Colonic mucosa (tissue), 4 donors: ENCODE results near the gene MLXIPL. TPM values are rescaled to one million over a fixed set of nuclear protein-coding genes. Genes with fewer than 3 reads are reported as not detected.
"Not testable (repeated sequence)": the region's sequence is repeated elsewhere in the genome, so short reads cannot be mapped to it uniquely, and the experiment has no call there.

Experiments
- DNase-seq: peaks from one replicate; pipeline ENCODE4 v3.0.0-alpha.2; 2020
- H3K27ac ChIP-seq: fragments of 200-600 bp; one replicate; pipeline ENCODE4 v1.8.0; 2021
- H3K27me3 ChIP-seq: fragments of 200-600 bp; one replicate; pipeline ENCODE4 v1.8.0; 2021
- H3K36me3 ChIP-seq: fragments of 200-600 bp; one replicate; pipeline ENCODE4 v1.8.0; 2021
- H3K4me1 ChIP-seq: fragments of 200-600 bp; one replicate; pipeline ENCODE4 v1.8.0; 2021; ENCODE audit warnings: mild to moderate bottlenecking
- H3K4me3 ChIP-seq: fragments of 200-600 bp; one replicate; pipeline ENCODE4 v1.8.0; 2021
- H3K9ac ChIP-seq, 2 donors: one replicate each; pipeline ENCODE4 v1.7.0; 2013; ENCODE audit warnings: control low read depth in 2 of 2, low read depth in 2 of 2, low read length in 2 of 2
- H3K9me3 ChIP-seq: fragments of 200-600 bp; one replicate; pipeline ENCODE4 v1.8.0; 2021
- intact Hi-C: fragments of 100-400 bp; cut with DNase I; formaldehyde crosslinking; loops from one replicate; pipeline ENCODE4 v1.14.1; 2022
- total RNA-seq, 2 donors: library from RNA; stranded (reverse); fragmentation: NEBNext Ultra II Directional in 1 of 2; extraction: Animal tissue kit (Norgen Biotek cat#: 25700) in 1 of 2; gene quantifications; one replicate each; pipeline ENCODE4 v1.2.1, GENCODE V29; 2021
- TF ChIP-seq, protein P1 (sequence below): fragments of 200-600 bp; IDR thresholded peaks from one replicate; pipeline ENCODE4 v1.8.0; 2022; ENCODE audit warnings: antibody characterized with exemption, mild to moderate bottlenecking
- donor health status: healthy.
- donor health status: DM: no; HTN: no; CAD: no.
- donor health status: DM: no; HTN: no; CAD: no.

Gene MLXIPL
- total RNA-seq, 2 donors from 2014 or later: 9.5 to 15.7 TPM

DNA sequence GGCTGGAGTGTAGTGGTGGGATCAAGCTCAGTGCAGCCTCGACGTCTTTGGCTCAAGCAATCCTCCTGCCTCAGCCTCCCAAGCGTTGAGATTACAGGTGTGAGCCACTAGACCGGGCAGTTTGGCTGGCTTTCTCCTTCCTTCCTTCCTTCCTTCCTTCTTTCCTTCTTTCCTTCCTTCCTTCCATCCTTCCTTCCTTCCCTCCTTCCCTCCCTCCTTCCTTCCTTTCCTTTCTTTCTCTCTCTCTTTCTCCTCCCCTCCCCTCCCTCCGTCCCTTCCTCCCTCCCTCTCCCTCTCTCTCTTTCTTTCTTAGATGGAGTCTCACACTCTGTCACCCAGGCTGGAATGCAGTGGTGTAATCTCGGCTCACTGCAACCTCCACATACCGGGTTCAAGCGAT is 35.7 kb upstream of the MLXIPL start:
- no peaks in the 10 kb centered on the region for H3K9me3 ChIP-seq
- H3K27me3 ChIP-seq: no peaks in the 10 kb centered on the region
- TF ChIP-seq, protein P1, sequence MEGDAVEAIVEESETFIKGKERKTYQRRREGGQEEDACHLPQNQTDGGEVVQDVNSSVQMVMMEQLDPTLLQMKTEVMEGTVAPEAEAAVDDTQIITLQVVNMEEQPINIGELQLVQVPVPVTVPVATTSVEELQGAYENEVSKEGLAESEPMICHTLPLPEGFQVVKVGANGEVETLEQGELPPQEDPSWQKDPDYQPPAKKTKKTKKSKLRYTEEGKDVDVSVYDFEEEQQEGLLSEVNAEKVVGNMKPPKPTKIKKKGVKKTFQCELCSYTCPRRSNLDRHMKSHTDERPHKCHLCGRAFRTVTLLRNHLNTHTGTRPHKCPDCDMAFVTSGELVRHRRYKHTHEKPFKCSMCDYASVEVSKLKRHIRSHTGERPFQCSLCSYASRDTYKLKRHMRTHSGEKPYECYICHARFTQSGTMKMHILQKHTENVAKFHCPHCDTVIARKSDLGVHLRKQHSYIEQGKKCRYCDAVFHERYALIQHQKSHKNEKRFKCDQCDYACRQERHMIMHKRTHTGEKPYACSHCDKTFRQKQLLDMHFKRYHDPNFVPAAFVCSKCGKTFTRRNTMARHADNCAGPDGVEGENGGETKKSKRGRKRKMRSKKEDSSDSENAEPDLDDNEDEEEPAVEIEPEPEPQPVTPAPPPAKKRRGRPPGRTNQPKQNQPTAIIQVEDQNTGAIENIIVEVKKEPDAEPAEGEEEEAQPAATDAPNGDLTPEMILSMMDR: no peak
- H3K36me3 ChIP-seq: no peaks in the 10 kb centered on the region
- no peak for DNase-seq
- H3K27ac ChIP-seq: no peak overlapping the region
- H3K4me3 ChIP-seq: no peak overlapping the region
- H3K9ac ChIP-seq: no peak overlapping the region
- intact Hi-C loops: no loop called here
- no peaks in the 10 kb centered on the region for H3K4me1 ChIP-seq

DNA sequence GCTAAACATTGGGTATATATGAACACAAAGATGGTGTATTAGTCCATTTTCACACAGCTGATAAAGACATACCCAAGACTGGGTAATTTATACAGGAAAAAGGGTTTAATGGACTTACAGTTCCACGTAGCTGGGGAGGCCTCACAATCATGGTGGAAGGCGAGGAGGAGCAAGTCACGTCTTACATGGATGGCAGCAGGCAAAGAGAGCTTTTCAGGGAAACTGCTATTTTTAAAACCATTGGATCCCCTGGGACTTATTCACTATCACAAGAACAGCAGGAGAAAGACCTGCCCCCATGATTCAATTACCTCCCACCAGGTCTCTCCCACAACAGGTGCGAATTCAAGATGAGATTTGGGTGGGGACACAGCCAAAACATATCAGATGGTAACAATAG is 31.0 kb upstream of the MLXIPL start:
- H3K9me3 ChIP-seq, H3K9ac ChIP-seq, intact Hi-C loops, H3K4me1 ChIP-seq, H3K27me3 ChIP-seq, DNase-seq, H3K27ac ChIP-seq, H3K36me3 ChIP-seq, H3K4me3 ChIP-seq: not testable (repeated sequence)

DNA sequence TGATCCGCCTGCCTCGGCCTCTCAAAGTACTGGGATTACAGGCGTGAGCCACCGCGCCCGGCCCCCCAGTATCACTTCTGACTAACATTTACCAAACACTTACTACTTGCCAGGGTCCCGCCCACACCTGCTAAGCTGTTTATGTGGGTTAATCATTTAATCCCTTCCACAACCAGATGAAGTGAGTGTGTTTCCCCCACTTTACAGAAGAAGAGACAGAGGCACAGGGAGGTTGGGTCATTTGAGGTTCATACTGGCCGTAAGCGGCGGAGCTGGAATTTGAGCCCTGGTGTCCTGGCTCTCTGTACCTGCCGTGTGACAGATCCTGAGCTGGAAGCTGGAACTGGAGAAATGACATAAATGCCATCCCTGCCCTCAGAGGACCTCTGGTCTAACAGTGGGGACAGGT is 28.2 kb upstream of the MLXIPL start:
- TF ChIP-seq, protein P1: no peak
- no peak overlapping the region for H3K27ac ChIP-seq
- H3K9ac ChIP-seq: peak overlapping the region in 1 of 2 donors; percentile 12
- intact Hi-C loops: no loop called here
- H3K9me3 ChIP-seq: no peaks in the 10 kb centered on the region
- peaks cover 3% of the 10 kb centered on the region for H3K27me3 ChIP-seq
- no peaks in the 10 kb centered on the region for H3K36me3 ChIP-seq
- no peak for DNase-seq
- H3K4me3 ChIP-seq: no peak overlapping the region
- H3K4me1 ChIP-seq: no peaks in the 10 kb centered on the region

DNA sequence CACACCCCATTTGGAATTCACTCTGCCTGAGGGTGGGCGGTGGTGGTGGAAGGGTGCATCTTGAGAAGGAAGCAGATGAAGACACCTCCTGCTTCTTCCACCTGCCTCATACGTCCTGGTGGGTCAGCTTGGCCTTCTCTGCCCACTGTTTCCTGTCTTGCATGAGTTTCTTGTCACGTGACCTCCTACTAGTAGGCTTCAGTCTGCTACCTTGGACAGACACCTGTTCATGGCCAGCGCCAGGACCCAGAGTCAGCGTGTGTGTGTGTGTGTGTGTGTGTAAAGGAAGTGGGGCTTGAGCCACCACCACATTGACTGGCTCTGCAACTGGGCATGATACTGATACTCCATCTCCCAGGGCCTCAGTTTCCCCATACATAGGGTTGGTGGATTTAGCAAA is 26.2 kb upstream of the MLXIPL start:
- Histone ChIP-seq H3K27me3 (peaks cover 3% of the 10 kb centered on the region), H3K9me3 (no peaks in the 10 kb centered on the region), H3K4me1 (no peaks in the 10 kb centered on the region), H3K27ac (no peak overlapping the region), H3K9ac (no peak overlapping the region), H3K4me3 (no peak overlapping the region), H3K36me3 (no peaks in the 10 kb centered on the region)
- intact Hi-C loops: no loop called here
- TF ChIP-seq, protein P1: no peak
- DNase-seq: no peak

DNA sequence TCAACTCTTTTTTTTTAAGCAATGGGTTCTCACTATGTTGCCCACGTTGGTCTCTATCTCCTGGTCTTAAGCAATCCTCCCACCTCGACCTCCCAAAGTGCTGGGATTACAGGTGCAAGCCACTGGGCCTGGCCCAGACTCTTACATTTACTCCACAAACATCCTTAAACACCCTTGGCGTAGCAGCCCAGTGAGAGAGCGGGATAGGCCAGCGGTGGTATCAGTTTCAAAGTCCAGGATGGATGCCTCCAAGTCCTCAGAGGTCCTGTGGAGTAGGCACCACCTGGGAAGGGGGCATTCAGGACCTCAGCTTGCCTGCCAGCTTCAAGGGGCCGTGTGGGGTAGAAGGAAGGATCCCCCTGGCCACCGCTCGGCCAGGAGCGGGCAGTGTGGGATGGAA is 25.3 kb upstream of the MLXIPL start:
- H3K36me3 ChIP-seq: no peaks in the 10 kb centered on the region
- H3K4me3 ChIP-seq: no peak overlapping the region
- H3K27ac ChIP-seq: no peak overlapping the region
- TF ChIP-seq, protein P1: no peak
- H3K9me3 ChIP-seq: no peaks in the 10 kb centered on the region
- intact Hi-C loops: no loop called here
- H3K9ac ChIP-seq: no peak overlapping the region
- DNase-seq: no peak
- no peaks in the 10 kb centered on the region for H3K4me1 ChIP-seq
- peaks cover 3% of the 10 kb centered on the region for H3K27me3 ChIP-seq

DNA sequence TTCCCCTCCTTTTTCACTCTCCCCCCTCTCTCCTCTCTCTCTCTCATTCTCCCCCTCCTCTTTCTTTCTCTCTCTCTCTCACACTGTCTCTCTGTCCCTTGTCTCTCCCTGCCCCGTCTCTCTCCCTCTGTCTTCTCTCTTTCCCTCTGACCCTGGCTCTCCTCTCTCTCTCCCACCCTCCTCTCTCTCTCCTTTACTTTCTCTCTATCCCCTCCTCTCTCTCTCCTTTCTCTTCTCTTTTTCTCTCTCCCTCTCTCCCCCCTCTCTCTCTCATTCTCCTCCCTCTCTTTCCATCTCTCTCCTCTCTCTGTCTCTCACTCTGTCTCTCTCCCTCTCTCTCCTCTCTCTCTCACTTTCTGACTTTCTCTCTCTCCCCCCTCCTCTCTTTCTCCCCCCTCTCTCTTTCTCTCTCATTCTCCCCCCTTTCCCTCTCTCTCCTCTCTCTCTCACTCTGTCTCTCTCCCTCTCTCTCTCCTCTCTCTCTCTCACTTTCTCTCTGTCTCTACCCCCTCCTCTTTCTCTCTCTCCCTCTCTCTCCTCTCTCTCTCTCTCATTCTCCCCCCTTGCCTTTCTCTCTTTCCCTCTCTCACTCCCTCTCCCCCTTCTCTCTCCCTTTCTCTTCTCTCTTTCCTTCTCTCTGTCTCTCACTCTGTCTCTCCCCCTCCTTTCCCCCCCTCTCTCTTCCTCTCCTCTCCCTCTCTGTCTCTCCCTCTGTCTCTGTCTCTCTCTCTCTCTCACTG is 24.4 kb upstream of the MLXIPL start:
- Histone ChIP-seq H3K9me3 (no peaks in the 10 kb centered on the region), H3K27me3 (peaks cover 3% of the 10 kb centered on the region), H3K4me1 (no peaks in the 10 kb centered on the region), H3K9ac (no peak overlapping the region), H3K36me3 (no peaks in the 10 kb centered on the region), H3K27ac (no peak overlapping the region), H3K4me3 (no peak overlapping the region)
- DNase-seq: no peak
- intact Hi-C loops: no loop called here
- TF ChIP-seq, protein P1: no peak
